G401.6 (cell line): ENCODE results near the gene SMOC1.

Source experiments
- FAIRE-seq: peaks from 2 replicates; lab custom pipeline; 2012; peaks lifted over from hg19 to GRCh38; lab: Jason Lieb, UNC

Gene SMOC1

DNA sequence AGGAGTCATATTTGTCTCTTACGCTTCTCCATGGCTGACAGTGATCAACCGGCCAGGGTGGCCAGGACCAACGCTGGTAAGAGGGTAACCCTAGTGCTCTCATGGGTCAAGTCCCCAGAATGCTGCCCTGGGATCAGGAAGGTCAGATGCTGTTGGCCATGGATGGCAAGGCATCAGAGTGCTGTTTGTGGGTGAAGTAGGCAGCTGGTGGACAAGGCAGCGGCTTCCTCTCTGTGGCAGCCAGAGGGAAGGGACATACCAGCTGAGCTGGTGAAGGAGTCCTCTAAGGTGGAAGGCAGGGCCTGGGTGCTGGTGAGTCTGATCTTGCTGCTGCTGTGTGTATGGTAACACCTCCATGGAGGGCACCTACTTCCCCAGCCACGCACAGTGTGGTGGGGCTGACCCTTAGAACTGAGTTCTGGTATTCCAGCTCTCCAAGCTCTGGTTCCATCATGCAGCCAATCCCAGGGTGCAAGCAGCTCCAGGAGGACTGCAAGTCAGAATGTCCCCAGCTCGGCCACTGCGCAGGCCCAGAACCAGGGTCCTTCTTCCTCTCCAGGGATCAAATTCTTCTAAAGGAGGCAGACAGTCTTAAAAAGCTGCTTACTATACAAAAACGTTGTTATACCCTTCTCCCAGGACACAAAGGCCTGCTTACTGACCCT lies 13.4 kb upstream of the SMOC1 start:
- no peak for FAIRE-seq

DNA sequence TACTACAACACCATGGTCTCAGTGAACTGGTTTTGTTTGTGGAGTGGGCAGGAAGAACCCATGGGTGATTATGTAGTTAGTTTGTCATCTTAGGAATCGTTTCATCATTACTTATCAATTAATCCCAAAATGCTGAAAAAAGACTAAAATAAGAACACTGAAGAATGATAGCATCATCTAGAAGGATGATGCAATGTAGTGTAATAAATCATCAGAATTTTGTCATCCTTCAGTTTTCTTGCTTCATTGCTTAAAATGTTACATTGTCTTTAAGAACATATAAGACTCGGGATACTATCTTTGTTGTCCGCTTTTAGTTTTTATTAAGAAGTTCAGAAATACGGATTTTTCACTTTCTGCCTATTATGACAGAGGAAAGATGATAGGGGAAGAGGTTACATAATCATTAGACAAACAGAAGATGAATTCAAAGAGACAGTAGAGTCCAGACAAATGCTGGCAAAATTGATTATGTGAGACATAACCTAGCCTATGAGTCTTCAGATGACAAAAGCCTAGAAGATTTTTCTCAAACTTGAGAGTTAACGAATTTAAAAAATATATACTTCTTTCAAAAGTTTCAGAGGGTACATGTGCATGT lies 10.8 kb upstream of the SMOC1 start:
- no peak for FAIRE-seq

DNA sequence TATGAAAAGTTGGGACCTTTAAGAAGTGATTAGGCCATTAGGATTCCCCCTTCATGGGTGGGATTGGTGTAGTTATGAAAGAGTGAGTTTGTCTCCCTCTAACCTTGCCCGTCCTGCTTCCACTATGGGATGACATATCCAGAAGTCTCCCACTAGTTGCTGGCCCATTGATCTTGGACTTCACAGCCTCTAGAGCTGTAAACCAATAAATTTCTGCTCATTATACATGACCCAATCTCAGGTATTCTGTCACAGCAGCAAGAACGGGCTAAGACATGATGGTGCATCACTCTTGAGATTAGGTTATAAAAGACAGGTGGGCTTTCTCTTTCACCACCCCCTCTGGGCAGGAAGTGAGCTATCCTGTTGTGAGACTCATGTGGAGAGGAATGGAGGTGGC lies 8.6 kb upstream of the SMOC1 start:
- no peak for FAIRE-seq

DNA sequence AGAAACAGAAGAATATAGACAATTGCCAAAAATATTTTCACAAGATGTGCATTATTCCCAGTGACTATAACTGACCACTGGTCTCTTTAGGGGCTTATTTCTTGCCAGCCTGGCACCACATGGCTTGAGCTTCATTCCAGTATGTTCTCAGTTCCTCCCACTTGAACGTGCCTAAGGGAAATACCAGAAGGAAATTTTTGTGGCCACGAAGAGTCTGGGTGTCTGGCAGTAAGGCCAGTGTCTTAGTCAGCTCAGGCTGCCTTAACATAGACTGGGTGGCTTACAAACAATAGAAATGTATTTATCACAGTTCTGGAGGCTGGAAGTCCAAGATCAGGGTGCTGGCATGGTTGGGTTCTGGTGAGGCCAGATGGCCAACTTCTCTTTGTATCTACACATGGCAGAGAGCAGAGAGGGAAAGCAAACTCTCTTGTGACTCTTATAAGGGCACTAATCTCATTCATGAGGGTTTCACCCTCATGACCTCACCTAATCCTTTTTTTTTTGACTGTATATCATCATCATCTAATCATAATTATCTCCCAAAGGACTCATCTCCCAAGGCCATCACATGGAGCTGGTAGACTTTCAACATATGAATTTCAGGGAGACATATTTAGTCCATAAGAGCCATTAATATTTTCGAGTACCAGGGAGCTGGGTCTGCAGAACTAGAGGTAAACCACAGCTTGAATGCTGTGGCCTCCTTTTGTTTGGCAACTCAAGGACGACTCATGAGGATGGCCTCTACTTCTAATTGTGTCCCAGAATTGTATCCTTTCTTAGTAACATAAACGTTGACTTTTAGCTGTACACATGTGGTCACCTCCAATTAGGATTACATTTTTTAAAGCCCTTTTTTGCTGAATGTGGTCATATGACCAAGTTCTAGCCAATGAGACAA lies 5.1 kb upstream of the SMOC1 start:
- no peak for FAIRE-seq

DNA sequence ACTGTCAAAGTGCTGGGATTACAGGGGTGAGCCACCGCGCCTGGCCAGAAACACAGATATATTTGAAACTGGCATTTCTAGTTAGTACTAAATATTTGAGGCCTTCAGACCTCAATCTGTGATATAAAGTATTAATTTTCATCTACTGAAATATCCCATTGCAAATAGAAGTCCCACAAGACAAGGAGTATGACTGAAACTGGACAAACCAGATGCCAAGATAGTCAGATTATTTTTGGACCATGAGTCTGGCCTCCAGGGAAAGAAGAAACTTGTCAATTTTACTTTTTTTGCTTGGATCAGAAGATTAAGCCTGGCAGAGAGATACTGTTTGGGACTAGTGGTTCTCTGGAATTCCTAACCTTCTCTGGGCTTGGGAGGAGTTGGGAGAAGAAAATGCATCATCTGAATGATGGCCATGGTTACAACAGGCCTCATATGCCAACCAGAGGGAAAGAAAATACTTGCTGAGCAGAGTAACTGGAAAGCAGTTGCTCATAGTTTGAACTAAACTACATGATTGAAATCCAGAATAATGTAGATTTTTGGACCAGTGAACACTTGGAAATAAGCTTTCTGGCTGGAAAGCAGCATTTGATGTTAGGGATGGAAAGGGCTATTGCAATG lies 2.9 kb upstream of the SMOC1 start:
- no peak for FAIRE-seq

DNA sequence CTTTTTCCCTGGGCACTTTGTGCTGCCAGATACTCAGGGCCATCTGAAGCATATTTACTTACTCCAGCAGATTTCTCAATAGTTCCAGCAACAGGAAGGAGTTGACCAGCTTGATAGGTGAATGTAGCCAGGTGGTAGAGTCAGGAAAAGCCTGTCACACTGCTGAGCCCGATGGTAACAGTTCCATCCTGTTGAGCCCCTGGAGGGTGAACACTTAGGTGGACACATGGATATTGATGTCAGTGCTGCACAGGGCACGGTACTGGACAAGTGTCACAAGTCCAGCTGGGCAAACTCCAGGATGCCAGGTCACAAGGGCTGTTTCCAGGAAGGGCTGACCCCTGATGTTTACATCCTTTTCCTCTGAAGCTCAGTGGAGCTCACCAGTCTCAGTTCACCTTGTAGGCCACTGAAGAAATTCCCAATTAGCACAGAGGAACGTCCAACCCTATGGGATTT lies 2.3 kb upstream of the SMOC1 start:
- FAIRE-seq, result no peak

DNA sequence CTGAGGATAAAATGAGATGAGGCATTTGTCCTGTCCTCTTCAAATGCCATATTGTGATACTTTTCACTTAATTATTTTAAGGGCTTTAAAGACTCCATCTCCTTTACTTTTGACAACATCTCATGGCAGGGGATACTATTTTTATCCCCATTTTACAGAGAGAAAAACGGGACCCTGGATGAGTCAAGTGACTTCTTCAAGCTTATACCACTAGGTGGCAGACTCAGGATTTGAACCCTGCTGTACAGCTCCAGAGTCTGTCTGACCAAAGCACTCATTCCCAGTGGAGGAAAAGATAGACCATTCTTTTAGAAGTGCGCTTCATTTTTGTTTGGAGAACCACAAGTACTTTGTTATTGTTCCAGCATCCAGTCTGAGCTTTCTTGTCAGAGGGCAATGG lies 1.7 kb upstream of the SMOC1 start:
- FAIRE-seq, result no peak

DNA sequence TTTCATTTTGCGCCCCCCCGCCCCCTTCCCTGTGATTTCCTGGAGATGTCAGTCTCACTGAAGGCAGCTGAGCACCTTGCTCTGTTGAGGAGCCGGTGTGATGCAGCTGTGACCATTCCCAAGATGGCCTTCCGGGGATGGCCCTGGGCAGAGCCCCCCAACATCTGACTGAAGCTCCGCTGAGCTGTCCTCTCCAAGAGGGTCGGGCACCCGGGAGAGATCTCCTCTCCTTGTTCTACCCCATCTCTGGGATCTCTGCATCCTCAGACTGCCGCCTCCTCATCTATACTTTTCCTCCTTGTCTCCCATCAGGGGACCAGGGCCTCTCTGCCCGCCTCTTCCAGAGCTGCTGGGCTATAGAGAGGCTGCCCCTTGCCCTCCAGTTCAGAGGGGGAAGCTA lies 965 bp upstream of the SMOC1 start:
- FAIRE-seq, result no peak

DNA sequence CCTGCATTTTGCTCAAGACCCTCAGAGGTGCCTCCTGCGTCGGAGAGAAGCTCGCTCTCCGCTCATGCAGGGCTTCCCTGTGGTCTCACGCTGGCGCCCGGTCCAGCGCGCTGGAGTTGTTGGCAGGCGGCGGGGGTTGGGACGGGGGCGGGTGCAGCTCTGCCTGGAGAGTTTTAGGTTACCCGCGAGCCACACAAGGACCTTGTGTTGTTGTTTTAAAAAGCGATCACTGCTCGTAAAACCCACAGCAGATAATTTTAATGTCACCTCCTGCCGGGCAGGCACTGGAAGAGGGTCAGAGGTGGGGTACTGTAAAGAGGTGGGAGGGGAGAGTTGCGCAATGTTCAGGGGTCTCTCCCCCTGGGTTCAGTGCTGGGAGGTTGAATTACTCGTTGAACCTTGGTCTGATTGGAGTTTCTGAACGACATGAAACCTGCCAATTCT lies 850 bp downstream of the SMOC1 start:
- no peak for FAIRE-seq

DNA sequence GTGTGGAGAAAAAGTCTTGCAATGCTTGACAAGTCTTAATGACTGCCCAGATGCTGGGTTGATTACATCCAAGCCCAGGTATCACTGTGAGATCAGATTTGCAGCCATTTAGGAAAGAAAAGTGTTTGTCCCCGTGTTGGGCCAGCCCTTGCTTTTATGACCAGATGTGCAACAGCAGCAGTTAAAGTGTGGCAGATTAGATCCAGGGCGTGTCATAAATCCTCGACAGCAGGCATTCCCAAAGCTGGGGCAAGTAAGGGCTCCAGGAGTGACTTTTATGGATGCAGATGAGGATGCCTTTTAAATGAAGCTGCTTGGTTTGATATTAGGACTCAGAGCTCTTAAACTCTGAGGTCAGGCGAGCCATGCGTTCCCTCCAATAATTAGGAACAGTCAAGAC lies 1.7 kb downstream of the SMOC1 start:
- no peak for FAIRE-seq

DNA sequence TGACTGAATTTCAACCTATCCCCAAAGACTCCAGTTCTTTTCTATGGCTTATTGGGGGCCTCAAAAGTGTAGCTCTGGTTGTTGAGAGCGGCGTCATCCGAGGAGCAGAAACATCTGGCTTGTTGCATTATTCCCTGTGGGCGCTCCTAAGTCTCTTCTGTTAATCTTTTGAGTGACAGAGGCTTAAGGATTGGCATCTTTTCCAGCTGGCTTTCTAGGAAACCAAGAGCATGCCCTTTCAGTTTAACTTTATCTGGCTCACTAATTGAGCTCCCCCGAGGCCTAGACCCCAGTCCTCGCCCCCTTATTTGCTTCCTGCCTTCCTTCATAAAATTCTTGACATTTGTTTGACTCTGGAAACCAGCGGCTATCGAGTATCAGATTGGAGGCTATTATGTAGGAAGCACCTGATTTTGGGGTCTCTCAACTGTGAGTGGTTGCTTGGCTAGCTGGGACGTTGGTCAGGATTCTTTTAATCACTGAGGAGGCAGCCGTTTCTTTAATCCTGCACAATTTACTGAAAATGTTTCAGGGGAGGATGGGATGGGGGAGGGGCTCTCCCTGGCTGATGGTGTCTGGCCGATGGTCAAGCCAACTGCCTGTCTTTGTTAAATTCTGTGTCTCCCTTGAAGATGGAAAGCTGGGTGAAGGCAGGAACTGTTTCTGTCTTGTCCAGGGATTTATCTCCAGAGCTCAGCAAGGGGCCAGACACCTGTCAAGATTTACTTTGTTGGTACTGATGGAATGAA lies 3.1 kb downstream of the SMOC1 start:
- FAIRE-seq, result no peak

DNA sequence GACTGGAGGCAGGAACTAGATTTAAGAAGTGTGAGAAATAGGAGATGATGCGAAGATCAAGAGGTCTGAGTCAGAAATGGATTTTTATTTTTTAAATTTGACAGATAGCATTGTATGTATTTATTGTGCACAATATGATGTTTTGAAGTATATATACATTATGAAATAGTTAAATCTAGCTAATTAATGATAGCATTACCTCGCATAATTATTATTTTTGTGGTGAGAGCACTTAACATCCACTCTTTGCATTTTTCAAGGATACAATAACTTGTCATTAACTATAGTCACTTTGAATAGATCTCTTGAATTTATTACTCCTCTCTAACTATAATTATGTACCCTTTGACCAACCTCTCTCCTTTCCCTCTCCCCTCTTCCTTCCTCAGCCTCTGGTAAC lies 3.7 kb downstream of the SMOC1 start:
- no peak for FAIRE-seq

DNA sequence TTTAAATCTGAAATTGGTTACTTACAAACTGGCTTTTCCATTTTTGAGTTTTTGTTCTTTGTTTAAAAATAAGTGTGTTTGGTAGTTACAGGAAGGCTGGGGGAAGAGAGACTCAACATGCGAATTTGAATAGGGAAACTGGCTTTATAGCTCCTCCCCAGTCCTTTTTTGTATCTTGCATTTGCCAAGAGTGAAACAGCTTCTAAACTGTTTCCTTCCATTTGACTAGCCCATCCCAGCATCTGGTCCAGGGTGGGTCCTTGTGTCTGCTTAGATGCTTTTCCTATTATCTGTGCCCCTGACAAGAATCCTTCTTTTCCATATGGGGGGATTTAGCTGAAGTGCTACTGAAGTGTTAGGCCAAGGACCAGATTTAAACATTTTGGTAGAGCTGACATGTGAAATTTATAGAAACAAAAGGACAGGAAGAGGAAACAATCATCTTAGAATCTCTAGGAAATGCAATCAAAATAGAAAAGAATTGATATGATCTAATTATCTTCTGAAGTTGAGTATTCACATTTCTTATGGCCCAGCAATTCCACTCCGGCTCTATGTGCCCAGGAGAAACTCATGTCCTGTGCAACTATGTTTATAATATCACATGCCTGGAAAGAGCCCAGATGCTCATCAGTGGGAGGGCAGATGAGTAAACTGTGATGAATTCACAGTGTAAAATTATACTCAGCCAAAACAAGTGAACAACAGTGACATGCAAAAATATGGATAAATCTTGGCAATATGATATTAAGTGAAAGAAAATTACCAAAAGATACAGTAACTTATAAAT lies 7.4 kb downstream of the SMOC1 start:
- FAIRE-seq, result no peak

DNA sequence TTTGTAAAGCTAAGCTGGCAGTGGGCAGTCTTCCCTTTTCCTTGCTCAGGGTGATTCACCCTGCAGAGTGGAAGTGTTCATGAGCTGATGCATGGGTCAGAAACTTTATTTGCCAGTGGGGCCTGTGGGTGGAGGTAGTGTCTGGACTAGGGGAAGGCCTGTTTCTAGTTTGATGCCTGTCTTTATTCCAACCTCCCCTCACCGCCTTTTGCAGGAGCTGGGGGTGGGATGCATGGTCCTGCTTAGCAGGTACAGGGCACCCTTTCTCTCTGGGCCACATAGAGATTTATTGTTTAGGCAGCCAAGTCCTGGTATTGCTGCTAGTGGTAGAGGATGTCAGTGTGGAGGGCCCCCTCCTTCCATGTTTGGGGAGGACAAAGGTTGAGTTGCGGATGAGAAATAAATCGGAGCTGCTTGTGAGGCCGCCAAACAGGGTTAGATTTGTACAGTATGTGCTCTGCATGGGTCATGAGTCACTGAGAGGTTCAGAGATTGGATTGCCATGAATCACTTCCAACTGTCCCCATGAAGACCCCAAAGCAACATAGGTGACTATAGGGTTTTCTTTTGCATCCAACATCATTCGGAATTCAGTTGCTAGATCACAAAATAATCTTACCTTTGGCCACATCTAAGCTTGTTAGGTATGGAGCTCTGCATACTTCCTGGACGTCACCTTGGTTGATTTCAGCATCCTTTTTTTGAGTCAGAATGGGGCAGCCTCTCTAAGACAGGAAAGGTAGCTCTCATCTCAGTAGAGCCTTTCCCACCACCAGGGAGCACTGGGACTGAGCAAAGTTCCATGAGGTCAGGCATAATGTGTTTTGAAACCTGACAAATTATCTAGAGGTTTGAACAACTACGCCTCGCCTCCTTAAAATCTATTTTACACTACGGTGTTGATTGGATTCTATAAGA lies 8.8 kb downstream of the SMOC1 start:
- FAIRE-seq, result no peak

DNA sequence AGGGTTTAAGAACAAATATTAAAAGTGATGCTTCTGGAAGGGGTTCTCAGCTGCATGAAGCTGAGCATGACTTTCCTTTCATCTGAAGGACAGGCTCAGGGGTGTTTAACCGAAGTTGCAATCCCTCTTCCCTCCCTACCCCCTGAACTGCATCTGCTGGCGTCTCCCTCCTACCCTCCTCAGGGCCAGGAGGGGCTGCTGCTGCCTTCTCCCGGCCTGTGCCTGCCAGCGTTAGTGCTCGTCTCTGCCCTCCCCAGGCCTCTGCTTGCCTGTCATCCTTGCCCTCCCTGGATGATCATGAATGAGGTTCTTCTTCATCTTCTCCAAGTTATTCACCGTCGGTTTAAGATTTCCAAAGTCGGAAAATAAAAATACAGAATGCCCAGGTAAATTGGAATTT lies 12.2 kb downstream of the SMOC1 start:
- FAIRE-seq, result no peak

DNA sequence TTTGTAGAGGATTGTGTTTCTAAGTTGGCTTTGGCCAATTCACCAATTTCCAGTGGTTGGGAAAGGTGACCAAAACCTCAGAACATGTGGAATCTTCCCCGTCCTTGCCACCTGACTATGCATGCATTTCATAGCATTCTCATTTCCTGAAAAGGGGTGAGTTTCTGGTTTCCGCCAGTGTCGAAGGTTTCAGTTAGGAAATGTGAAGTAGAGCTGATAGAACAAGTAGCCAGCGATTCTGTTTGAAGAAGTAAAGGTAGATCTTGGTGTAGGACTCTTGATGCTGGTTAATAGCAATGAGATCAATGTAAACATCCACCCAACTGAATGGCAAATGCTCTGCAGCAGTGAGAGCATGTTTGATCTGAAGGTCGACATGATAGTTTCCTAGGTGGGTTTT lies 15.9 kb downstream of the SMOC1 start:
- FAIRE-seq, result no peak

DNA sequence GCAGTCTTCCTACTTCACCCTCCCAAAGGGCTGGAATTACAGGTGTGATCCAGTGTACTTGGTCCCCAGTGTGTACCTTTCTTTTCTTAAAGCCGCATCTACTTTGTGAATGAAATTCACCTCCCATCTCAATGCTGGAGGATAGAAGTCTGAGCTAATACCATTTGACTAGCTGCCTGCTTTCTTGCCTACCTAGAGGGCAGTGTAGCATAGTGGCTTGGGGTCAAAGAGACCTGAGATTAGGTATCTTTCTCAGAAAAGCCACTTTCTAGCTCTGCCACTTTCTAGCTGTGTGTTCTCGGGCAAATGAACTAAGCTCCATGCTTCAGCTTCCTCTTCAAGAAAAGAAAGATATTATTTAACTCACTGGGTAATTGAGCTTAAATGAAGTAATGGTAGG lies 16.9 kb downstream of the SMOC1 start:
- no peak for FAIRE-seq

DNA sequence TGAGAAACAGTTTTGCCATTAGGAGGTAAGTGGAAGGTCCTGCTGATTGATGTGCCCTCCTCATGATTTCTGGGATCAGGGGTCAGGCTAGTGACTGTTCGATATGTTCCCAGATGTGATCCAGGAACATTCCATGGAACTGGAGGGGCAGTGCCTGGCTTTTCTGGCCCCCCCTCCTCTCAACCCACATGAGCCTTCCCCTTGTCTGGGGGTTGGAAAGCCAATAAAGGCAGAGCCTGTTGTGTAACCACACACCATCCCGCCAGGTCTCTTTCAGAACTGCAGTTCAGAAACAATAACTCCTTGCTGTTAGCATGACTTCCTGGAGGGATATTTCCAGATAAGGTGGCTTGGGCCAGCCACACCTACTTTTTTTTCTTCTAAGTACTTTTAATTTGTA lies 17.8 kb downstream of the SMOC1 start:
- FAIRE-seq, result no peak

DNA sequence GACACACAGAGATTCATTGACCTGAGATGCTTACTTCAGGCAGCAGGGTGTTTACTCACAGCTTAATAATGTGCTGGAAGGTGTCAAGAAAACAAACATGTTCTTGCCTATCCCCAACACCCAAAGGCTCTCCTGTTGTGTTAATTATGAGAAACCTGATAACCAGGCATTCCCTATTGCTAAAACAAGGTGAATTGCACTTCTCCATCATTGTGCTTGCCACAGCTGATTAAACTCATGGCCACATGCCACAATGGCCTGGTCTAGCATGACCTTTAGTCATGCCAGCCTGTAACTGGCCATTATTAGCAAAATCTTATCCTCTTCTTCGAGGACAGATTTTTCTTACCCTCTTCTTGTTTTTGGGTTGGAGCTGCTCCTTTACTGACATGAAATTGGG lies 21.4 kb downstream of the SMOC1 start:
- FAIRE-seq, result no peak
